GM18498 (cell line): ENCODE measurements around the gene TMEM52.

Experiments used
- ATAC-seq: cut with Tn5 transposase; IDR thresholded peaks from one replicate; pipeline ENCODE4 v1.9.1; 2021; ENCODE audit warnings: mild to moderate bottlenecking, moderate library complexity; ENCODE audit not compliant: unreplicated experiment

Gene TMEM52

DNA sequence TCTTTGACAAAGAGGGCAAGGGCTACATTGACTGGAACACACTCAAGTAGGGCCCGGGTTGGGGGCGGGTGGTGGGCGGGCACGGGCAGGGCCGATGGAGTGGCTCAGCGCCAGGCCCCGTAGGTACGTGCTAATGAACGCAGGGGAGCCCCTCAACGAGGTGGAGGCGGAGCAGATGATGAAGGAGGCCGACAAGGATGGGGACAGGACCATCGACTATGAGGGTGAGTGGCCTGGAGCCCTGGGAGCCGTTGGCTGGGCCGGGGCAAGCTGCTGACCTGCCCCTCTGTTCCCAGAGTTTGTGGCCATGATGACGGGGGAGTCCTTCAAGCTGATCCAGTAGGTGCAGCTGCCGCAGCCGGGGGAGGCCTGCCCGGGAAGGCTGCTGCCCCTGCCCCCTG is 2.2 kb downstream of the TMEM52 start:
- ATAC-seq, result no peak

DNA sequence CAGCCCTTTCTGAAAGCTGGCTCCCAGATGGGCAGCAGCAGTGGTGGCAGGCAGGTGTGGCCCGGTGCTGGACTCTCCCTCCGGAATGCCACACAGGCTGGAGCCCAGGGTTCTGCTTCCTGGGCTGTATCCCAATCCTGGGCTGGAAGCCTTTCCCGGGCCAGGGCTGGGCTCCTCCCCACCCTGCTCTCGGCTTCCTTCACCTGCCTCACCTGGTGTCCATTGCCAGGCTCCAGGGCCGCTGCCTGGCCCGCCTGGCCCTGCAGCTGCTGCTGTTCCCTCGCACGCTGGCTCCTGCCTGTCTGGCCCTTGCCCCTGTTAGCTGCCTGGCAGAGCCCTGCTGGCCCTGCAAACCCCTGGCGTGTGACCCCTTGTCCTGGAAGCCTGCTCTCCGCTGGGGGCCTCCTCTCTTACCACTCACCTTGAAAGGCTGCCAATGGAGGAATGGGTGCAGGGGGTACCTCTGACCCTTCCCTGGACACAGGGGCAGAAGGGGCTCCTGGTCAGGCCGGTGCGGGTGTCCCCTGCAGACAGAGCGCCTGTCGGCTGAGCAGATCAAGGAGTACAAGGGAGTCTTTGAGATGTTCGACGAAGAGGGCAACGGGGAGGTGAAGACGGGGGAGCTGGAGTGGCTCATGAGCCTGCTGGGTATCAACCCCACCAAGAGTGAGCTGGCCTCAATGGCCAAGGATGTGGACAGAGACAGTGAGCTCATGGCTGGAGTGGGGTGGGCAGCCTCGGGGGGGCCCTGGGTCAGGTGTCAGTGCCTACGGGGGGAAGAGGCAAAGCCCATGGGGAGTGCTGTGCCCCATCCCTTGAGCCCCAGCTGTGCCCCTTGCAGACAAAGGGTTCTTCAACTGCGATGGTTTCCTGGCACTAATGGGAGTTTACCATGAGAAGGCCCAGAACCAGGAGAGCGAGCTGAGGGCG is 2.9 kb downstream of the TMEM52 start:
- no peak for ATAC-seq

GRCh38 chr1:1914971-1915692 is 3.9 kb downstream of the TMEM52 start, which contains the start of gene CALML6:
Gene CALML6, plus strand, starts transcription at chr1:1915260. Its CDS starts 21 bp downstream, at chr1:1915281.
- no peak for ATAC-seq

DNA sequence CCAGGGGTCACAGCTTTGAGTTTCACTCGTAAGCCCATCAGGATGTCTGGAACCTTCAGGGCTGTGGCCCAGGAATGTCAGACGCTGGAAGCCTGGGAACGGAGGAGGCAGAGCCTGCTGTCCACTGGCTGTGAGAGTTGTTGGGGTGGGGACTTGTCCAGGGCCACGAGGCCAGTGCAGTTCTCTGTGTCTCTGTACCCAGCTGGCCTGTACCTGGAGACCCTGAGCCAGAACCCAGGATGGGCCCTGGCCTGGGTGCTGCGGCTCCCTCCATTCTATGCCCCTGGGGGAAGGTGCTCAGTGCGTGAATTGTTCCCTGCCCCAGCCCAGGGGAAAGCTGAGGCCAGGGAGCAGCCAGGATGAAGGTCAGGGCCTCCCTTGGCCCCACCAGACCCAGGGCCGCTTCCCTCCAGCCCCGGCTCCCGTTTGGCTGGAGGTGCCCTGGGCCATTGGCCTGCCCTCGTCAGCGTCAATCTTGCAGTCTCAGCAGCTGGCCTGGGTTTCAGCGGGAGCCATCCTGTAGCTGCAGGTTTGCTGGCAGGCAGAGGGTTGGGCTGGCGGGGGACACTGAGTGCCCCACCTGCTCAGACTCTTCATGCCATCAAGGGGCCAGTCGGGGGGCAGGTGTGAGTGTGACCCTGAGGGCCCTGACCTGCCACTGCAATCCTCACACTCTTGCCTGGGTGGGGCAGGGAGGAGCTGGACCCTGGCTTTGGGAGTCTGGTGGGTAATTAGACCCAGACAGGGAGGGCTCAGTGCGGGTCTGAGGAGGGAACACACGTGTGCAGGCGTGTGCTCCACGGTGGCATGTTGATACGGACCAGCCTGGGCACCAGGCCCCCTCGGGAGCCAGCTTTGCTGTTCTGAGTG is 4.7 kb downstream of the TMEM52 start:
- no peak for ATAC-seq

GRCh38 chr1:1911350-1912041 is 7.6 kb downstream of the TMEM52 start:
- no peak for ATAC-seq

GRCh38 chr1:1910651-1911331 is 8.3 kb downstream of the TMEM52 start:
- ATAC-seq, result no peak

DNA sequence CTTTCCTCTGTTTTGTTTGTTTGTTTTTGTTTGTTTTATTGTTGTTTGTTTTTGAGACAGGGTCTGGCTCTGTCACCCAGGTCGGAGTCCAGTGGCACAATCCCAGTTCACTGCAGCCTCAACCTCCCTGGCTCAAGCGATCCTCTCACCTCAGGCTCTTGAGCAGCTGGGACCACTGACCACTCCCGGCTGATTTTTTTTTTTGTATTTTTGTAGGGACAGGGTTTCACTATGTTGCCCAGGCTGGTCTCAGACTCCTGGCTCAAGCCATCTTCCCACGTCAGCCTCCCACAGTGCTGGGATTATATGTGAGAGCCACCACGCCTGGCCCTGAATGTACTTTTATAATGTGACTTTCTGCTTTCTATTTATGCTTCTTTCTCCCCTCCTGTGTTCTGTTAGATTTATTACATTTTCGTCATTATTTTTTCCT is 9.0 kb downstream of the TMEM52 start:
- no peak for ATAC-seq

DNA sequence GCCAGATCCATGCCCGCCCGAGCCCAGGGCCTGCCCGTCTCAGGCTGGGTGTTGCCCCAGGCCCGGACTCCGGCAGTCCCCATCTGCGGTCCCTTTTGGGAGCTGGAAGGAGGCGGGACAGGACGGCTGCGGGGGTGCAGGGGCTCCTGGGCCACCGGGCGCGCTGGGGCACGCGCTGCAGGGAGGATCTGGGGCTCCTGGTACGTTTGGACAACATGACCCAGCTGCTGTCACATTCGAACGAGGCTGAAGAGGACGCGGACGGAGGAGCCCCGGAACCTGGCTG is 10.6 kb downstream of the TMEM52 start:
- ATAC-seq, result no peak

DNA sequence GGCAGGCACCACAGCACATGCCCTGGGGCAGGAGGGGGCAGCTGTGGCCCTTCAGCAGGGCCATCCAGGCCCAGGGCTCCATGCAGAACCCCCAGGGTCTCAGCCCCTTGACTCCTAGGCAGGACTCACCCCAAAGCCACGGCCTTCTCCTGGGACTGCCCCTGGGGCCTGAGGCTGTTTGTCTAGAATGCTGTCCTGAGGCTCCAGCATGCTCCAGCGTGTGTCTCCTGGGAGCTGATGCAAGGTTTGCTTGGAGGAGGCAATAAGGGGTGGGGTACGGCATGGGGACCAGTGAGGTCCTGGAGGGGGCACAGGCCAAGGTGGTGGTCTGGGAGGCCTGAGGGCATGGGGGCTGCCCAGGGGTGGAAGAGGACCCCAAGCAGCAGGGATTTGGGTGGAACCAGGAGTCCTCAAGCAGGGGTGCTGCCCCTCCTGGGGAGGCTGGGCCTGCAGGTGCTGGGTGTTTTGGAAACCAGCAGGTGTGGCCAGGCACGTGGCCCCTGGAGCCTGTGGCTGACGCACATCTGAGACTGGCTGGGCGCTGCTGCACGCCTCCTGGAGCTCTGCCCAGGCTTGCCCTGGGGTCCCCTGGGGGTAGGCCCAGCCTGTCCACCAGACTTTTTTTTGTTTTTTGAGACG is 11.9 kb downstream of the TMEM52 start:
- ATAC-seq, result no peak

DNA sequence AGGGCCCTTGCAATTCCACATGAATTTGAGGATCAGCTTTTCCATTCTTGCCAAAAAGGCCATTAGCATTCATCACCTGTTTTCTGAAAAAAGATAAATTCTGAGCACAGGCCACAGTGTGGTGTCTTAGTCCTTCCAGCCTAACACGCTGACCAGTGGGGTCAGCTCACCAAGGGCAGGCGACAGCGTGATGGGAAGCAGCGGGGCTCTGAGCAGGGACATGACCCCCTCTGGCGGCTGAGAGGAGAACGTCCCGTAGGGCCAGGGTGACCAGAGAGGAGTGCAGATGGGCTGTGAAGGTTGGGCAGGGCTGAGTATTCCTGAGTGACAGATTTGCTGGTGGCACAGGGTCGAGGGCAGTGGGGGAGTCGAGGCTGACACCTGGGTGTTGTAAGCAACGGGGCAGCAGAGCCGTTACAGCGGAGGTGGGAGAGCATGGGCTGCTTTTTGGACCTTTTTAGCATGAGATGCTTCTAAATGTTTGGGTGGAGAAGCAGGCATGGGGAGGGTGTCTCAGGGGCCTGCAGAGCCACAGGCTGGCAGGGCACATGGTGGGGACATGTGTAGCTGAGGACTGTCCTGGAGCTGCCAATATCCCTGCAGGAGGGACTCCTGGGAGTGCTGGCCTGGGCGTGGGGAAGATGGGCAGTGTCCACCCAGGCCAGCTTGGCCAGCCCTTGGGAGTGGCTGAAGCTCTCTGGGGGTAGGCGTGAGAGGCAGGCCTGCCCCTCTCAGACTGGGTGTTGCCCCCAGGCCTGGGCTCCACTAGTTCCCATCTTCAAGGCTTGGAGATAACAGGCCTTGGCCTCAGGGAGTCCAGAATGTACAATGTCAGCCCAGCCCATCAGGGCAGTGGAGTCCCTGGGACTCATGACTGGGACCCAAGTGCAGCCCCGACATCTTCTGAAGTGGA is 12.6 kb downstream of the TMEM52 start:
- ATAC-seq, result no peak

- ATAC-seq, result no peak
Measured at GRCh38 chr1:1903224-1903623, 15.9 kb downstream of the TMEM52 start.

- no peak for ATAC-seq
Measured at GRCh38 chr1:1901641-1902294, 17.3 kb downstream of the TMEM52 start.

DNA sequence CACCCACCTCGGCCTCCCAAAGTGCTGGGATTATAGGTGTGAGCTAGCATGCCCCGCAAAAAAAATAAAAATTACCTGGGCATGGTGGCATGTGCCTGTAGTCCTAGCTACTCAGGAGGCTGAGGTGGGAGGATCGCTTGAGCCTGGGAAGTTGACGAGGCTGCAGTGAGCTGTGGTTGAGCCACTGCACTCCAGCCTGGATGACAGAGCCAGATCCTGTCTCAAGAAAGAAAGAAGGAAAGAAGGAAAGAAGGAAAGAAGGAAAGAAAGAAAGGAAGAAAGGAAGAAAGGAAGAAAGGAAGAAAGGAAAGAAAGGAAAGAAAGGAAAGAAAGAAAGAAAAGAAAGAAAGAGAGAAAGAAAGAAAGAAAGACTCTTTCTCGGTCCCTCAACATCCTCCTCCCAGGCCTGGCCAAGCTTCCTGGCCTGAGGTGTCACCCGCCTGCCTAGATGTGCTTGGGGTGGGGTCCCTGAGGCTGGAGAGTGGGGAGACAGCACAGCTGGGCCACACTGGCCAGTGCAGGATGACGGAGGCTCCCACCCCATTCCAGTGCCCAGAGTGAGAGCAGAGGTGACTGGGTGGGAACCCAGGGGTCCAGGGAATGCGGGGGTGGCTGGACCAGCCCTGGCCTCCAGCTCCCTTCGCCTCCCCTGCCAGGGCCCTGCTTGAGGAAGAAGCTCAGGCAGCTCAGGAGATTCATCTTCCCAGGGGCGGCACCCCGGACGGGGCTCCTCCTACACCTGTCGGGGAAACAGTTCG is 18.0 kb downstream of the TMEM52 start:
- no peak for ATAC-seq

DNA sequence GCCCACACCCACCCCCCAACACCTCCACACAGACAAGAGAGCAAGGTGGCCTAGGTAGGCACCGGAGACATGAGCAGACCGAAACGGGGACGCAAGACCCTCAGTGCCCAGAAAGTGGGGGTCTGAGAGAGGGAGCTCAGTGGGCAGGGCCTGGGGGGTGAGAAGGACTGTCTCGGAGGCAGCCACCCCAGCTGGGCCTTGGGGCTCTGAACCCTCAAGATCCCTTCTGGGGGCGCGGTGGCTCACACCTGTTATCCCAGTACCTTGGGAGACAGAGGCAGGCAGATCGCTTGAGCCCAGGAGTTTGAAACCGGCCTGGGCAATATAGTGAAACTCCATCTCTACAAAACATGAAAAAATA is 19.1 kb downstream of the TMEM52 start:
- no peak for ATAC-seq

GRCh38 chr1:1899266-1899966 is 19.7 kb downstream of the TMEM52 start:
- no peak for ATAC-seq

DNA sequence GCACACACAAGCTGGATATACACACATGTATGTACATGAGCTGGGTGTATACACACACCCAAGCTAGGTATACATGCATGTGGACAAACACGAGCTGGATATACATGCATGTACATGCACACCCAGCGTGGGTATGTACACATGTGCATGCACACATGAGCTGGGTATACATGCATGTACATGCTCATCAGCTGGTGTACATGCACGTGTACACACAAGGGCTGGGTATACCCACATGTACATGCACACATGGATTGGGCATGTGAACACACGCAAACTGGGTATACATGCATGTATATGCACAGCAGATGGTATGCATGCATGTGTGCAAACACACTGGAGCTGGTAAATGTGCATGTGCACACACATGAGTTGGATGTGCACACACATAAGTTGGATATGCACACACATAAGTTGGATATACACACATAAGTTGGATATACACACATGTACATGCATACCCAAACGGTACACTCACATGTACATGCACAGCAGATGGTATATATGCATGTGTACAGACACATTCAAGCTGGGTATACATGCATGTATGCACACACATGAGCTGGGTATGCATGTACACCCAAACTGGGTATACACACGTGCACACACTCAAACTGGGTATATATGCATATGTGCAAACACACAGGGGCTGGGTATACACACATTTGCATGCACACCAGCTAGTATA is 20.7 kb downstream of the TMEM52 start:
- ATAC-seq, result no peak
